LNCaP clone FGC (cell line): Measurements from ENCODE around the gene CD58.

ENCODE experiments used
- DNase-seq: peaks from one replicate; pipeline ENCODE4 v3.0.0-alpha.2; 2011; ENCODE audit warnings: low read depth
- H3K4me3 ChIP-seq: 2 replicates; pipeline ENCODE4 v1.5.1; 2011; ENCODE audit warnings: mild to moderate bottlenecking, low read depth, low read length, control low read depth
- TF ChIP-seq, protein P1 (sequence below): IDR thresholded peaks from 2 replicates; pipeline ENCODE4 v1.5.1; 2012; ENCODE audit warnings: mild to moderate bottlenecking; ENCODE audit not compliant: control insufficient read depth, insufficient read depth; ENCODE audit errors: extremely low read depth

The CD58 gene

GRCh38 chr1:116532671-116533428, 38.0 kb downstream of the CD58 start:
- TF ChIP-seq, protein P1, sequence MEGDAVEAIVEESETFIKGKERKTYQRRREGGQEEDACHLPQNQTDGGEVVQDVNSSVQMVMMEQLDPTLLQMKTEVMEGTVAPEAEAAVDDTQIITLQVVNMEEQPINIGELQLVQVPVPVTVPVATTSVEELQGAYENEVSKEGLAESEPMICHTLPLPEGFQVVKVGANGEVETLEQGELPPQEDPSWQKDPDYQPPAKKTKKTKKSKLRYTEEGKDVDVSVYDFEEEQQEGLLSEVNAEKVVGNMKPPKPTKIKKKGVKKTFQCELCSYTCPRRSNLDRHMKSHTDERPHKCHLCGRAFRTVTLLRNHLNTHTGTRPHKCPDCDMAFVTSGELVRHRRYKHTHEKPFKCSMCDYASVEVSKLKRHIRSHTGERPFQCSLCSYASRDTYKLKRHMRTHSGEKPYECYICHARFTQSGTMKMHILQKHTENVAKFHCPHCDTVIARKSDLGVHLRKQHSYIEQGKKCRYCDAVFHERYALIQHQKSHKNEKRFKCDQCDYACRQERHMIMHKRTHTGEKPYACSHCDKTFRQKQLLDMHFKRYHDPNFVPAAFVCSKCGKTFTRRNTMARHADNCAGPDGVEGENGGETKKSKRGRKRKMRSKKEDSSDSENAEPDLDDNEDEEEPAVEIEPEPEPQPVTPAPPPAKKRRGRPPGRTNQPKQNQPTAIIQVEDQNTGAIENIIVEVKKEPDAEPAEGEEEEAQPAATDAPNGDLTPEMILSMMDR, result no peak
- DNase-seq, result no peak
- H3K4me3 ChIP-seq, result no peak overlapping the region

GRCh38 chr1:116531917-116532316, 38.9 kb downstream of the CD58 start:
- no peak for DNase-seq
- TF ChIP-seq, protein P1, result no peak
- H3K4me3 ChIP-seq, result no peak overlapping the region

DNA sequence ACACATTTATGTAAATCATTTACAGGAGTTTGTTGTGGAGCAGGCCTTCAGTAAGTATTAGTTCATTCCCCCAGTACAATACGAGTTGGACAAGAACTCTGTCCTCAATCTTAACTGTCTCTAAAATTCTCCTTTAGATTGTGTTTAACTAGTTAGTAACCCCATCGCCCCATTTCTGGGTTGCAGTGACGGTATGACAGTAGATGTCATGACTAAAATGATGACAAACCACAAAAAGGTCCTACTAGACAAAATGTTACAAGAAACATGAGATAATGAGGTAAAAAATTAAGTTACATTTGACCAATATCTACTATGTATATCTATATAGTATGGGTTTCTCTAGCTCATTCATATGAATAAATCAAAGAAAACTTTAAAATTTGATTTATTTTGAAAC, 41.1 kb downstream of the CD58 start:
- DNase-seq, result no peak
- TF ChIP-seq, protein P1, result no peak
- no peak overlapping the region for H3K4me3 ChIP-seq

GRCh38 chr1:116529199-116529631, 41.6 kb downstream of the CD58 start:
- no peak for DNase-seq
- TF ChIP-seq, protein P1, result no peak
- no peak overlapping the region for H3K4me3 ChIP-seq

- DNase-seq, result no peak
- H3K4me3 ChIP-seq, result no peak overlapping the region
- TF ChIP-seq, protein P1, result no peak
Measured at GRCh38 chr1:116528329-116529083, 42.3 kb downstream of the CD58 start.

DNA sequence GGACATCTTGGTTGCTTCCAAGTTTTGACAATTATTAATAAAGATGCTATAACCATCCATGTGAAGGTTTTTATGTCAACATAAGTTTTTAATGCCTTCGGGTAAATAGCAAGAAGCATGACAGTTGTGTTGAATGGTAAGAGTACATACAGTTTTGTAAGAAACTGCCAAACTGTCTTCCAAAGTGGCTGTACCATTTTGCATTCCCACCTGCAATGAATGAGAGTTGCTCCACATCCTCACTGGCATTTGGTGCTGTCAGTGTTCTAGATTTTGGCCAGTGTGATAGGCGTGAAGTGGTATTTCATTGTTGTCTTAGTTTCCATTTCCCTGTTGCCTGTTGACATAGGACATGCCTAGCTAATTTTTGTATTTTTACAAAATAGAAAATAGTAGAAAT, 45.4 kb downstream of the CD58 start:
- no peak for DNase-seq
- no peak overlapping the region for H3K4me3 ChIP-seq
- TF ChIP-seq, protein P1, result no peak

- H3K4me3 ChIP-seq, result no peak overlapping the region
- TF ChIP-seq, protein P1, result no peak
- DNase-seq, result no peak
Measured at GRCh38 chr1:116521186-116521585, 49.6 kb downstream of the CD58 start.
